ENCODE results near the gene KLHL17. TPM values are rescaled to one million over a fixed set of nuclear protein-coding genes. Genes with fewer than 3 reads are reported as not detected.

Gene KLHL17
- polyA plus RNA-seq, 1 donor (not counting 4 experiments of a cell fraction or from before 2014, with no cell fraction given) = 6.5 TPM

- H3K9me1 ChIP-seq (ENCODE audit: control insufficient read depth, extremely low read depth, insufficient read depth, low read length) = no peaks in the 10 kb centered on the region
- H3K27ac ChIP-seq (ENCODE audit: control insufficient read depth, insufficient read depth, low read length) = no peak overlapping the region
- H3K9me3 ChIP-seq (ENCODE audit: control insufficient read depth, low read depth, low read length) = no peaks in the 10 kb centered on the region
- H3K9ac ChIP-seq (ENCODE audit: control insufficient read depth, extremely low read depth, insufficient read depth, low read length) = no peak overlapping the region
- dilution Hi-C loops (cut with MboI; ENCODE audit: extremely low pct_ligation_motif_present, low sequenced_read_pairs) = no loop called here
- no peak overlapping the region for H3K4me2 ChIP-seq (ENCODE audit: control insufficient read depth, extremely low read depth, insufficient read depth, low read depth, low read length)
- no peak overlapping the region for H2AFZ ChIP-seq (ENCODE audit: control insufficient read depth, low read length)
- H3K4me1 ChIP-seq (ENCODE audit: control insufficient read depth, extremely low read depth, insufficient read depth, low read length) = peaks cover 4% of the 10 kb centered on the region
- TF ChIP-seq EZH2 (IDR thresholded peaks at IDR 0.05; ENCODE audit: low read length) (no peak), CTCF (optimal IDR thresholded peaks at IDR 0.05 in 1 of 3, IDR thresholded peaks at IDR 0.05 in 1 of 3, conservative IDR thresholded peaks at IDR 0.05 in 1 of 3; ENCODE audit: extremely low read depth in 1 of 3, insufficient read depth in 2 of 3, low read length in 3 of 3) (no peak)
- FAIRE-seq (no peak), DNase-seq (ENCODE audit: low read depth, low spot score) (no peak)
- H3K4me3 ChIP-seq (ENCODE audit: control insufficient read depth in 2 of 3, extremely low read depth in 1 of 3, insufficient read depth in 2 of 3, low read depth in 1 of 3, low read length in 3 of 3) = no peak overlapping the region
- H3K79me2 ChIP-seq (ENCODE audit: control insufficient read depth, insufficient read depth, low read length) = no peaks in the 10 kb centered on the region
- H3K36me3 ChIP-seq (ENCODE audit: control insufficient read depth in 2 of 2, extremely low read depth in 1 of 2, insufficient read depth in 2 of 2, low read length in 2 of 2) = no peaks in the 10 kb centered on the region
- no peaks in the 10 kb centered on the region for H4K20me1 ChIP-seq (ENCODE audit: control insufficient read depth, extremely low read depth, insufficient read depth, low read length)
- peaks cover 47% of the 10 kb centered on the region for H3K27me3 ChIP-seq (ENCODE audit: control insufficient read depth, extremely low read depth, insufficient read depth, low read length)
Measured at GRCh38 chr1:979744-980072, 19.3 kb downstream of the KLHL17 start.

- Histone ChIP-seq H3K79me2 (ENCODE audit: control insufficient read depth, insufficient read depth, low read length) (no peaks in the 10 kb centered on the region), H3K9ac (ENCODE audit: control insufficient read depth, extremely low read depth, insufficient read depth, low read length) (no peak overlapping the region), H3K36me3 (ENCODE audit: control insufficient read depth in 2 of 2, extremely low read depth in 1 of 2, insufficient read depth in 2 of 2, low read length in 2 of 2) (no peaks in the 10 kb centered on the region), H2AFZ (ENCODE audit: control insufficient read depth, low read length) (no peak overlapping the region), H3K27ac (ENCODE audit: control insufficient read depth, insufficient read depth, low read length) (no peak overlapping the region), H4K20me1 (ENCODE audit: control insufficient read depth, extremely low read depth, insufficient read depth, low read length) (no peaks in the 10 kb centered on the region), H3K9me1 (ENCODE audit: control insufficient read depth, extremely low read depth, insufficient read depth, low read length) (no peaks in the 10 kb centered on the region), H3K27me3 (ENCODE audit: control insufficient read depth, extremely low read depth, insufficient read depth, low read length) (peaks cover 47% of the 10 kb centered on the region), H3K9me3 (ENCODE audit: control insufficient read depth, low read depth, low read length) (no peaks in the 10 kb centered on the region), H3K4me1 (ENCODE audit: control insufficient read depth, extremely low read depth, insufficient read depth, low read length) (peaks cover 4% of the 10 kb centered on the region), H3K4me3 (ENCODE audit: control insufficient read depth in 2 of 3, extremely low read depth in 1 of 3, insufficient read depth in 2 of 3, low read depth in 1 of 3, low read length in 3 of 3) (no peak overlapping the region), H3K4me2 (ENCODE audit: control insufficient read depth, extremely low read depth, insufficient read depth, low read depth, low read length) (no peak overlapping the region)
- dilution Hi-C loops (cut with MboI; ENCODE audit: extremely low pct_ligation_motif_present, low sequenced_read_pairs) = no loop called here
- FAIRE-seq = no peak
- TF ChIP-seq EZH2 (IDR thresholded peaks at IDR 0.05; ENCODE audit: low read length) = no peak
- no peak for TF ChIP-seq CTCF (optimal IDR thresholded peaks at IDR 0.05 in 1 of 3, IDR thresholded peaks at IDR 0.05 in 1 of 3, conservative IDR thresholded peaks at IDR 0.05 in 1 of 3; ENCODE audit: extremely low read depth in 1 of 3, insufficient read depth in 2 of 3, low read length in 3 of 3)
- DNase-seq (ENCODE audit: low read depth, low spot score) = no peak
Measured at GRCh38 chr1:980137-980571, 19.8 kb downstream of the KLHL17 start.
